ENCODE results near the gene REV3L. TPM values are rescaled to one million over a fixed set of nuclear protein-coding genes. Genes with fewer than 3 reads are reported as not detected.

Gene REV3L
- polyA plus RNA-seq, 1 donor from 2014 or later, result 16.5 TPM

GRCh38 chr6:111437573-111437972, 45.4 kb downstream of the REV3L start:
- peaks cover 7% of the 10 kb centered on the region for H3K36me3 Mint-ChIP-seq
- peaks cover 0 to 8% (median 0%) of the 10 kb centered on the region in 3 donors for H3K9me3 Mint-ChIP-seq
- peaks cover 37 to 42% (median 41%) of the 10 kb centered on the region in 3 donors for H3K4me1 Mint-ChIP-seq
- no peak overlapping the region for H3K4me3 Mint-ChIP-seq
- no peaks in the 10 kb centered on the region for H3K27me3 Mint-ChIP-seq
- H3K27ac Mint-ChIP-seq, result no peak overlapping the region

- peaks cover 4 to 20% (median 5%) of the 10 kb centered on the region in 3 donors for H3K9me3 Mint-ChIP-seq
- H3K4me1 Mint-ChIP-seq, result peaks cover 28 to 48% (median 36%) of the 10 kb centered on the region in 3 donors
- H3K27ac Mint-ChIP-seq, result peak overlapping the region in 1 of 3 donors; percentile 76
- H3K27me3 Mint-ChIP-seq, result no peaks in the 10 kb centered on the region
- no peak overlapping the region for H3K4me3 Mint-ChIP-seq
- peaks cover 23% of the 10 kb centered on the region for H3K36me3 Mint-ChIP-seq
These were observed 50.5 kb downstream of the REV3L start for GRCh38 chr6:111432511-111432910.

- peaks cover 33 to 47% (median 38%) of the 10 kb centered on the region in 3 donors for H3K4me1 Mint-ChIP-seq
- no peak overlapping the region for H3K4me3 Mint-ChIP-seq
- H3K9me3 Mint-ChIP-seq, result peaks cover 4 to 17% (median 5%) of the 10 kb centered on the region in 3 donors
- peak overlapping the region in 1 of 3 donors; percentile 67 for H3K27ac Mint-ChIP-seq
- H3K27me3 Mint-ChIP-seq, result no peaks in the 10 kb centered on the region
- peaks cover 19% of the 10 kb centered on the region for H3K36me3 Mint-ChIP-seq
These were observed 52.2 kb downstream of the REV3L start for GRCh38 chr6:111430605-111431376.

GRCh38 chr6:111429571-111429970, 53.4 kb downstream of the REV3L start:
- peaks cover 18% of the 10 kb centered on the region for H3K36me3 Mint-ChIP-seq
- peaks cover 4 to 12% (median 5%) of the 10 kb centered on the region in 3 donors for H3K9me3 Mint-ChIP-seq
- peak overlapping the region in 1 of 4 donors; percentile 81 for H3K4me3 Mint-ChIP-seq
- H3K4me1 Mint-ChIP-seq, result peaks cover 27 to 42% (median 31%) of the 10 kb centered on the region in 3 donors
- H3K27me3 Mint-ChIP-seq, result no peaks in the 10 kb centered on the region
- peak overlapping the region in 1 of 3 donors; percentile 59 for H3K27ac Mint-ChIP-seq

- Mint-ChIP-seq H3K4me3 (peak overlapping the region in 1 of 4 donors; percentile 29), H3K4me1 (peaks cover 27 to 49% (median 32%) of the 10 kb centered on the region in 3 donors), H3K27ac (no peak overlapping the region), H3K9me3 (peaks cover 4 to 12% (median 5%) of the 10 kb centered on the region in 3 donors), H3K27me3 (no peaks in the 10 kb centered on the region), H3K36me3 (peaks cover 18% of the 10 kb centered on the region)
These were observed 54.2 kb downstream of the REV3L start for GRCh38 chr6:111428811-111429210.

- Mint-ChIP-seq H3K4me3 (no peak overlapping the region), H3K27me3 (peaks cover 3% of the 10 kb centered on the region), H3K27ac (no peak overlapping the region), H3K9me3 (peaks cover 4 to 12% (median 5%) of the 10 kb centered on the region in 3 donors), H3K4me1 (peaks cover 23 to 47% (median 28%) of the 10 kb centered on the region in 3 donors), H3K36me3 (peaks cover 18% of the 10 kb centered on the region)
These were observed 55.5 kb downstream of the REV3L start for GRCh38 chr6:111427341-111428116.

GRCh38 chr6:111423960-111424846, 58.8 kb downstream of the REV3L start:
- H3K4me1 Mint-ChIP-seq, result peaks cover 22 to 40% (median 22%) of the 10 kb centered on the region in 3 donors
- H3K27me3 Mint-ChIP-seq, result peaks cover 3% of the 10 kb centered on the region
- H3K36me3 Mint-ChIP-seq, result peaks cover 13% of the 10 kb centered on the region
- peaks cover 2 to 12% (median 4%) of the 10 kb centered on the region in 3 donors for H3K9me3 Mint-ChIP-seq
- H3K27ac Mint-ChIP-seq, result peak overlapping the region in 1 of 3 donors; percentile 10
- no peak overlapping the region for H3K4me3 Mint-ChIP-seq

- H3K4me1 Mint-ChIP-seq, result peaks cover 20 to 33% (median 21%) of the 10 kb centered on the region in 3 donors
- H3K4me3 Mint-ChIP-seq, result no peak overlapping the region
- peaks cover 0 to 1% (median 0%) of the 10 kb centered on the region in 3 donors for H3K9me3 Mint-ChIP-seq
- peaks cover 5% of the 10 kb centered on the region for H3K36me3 Mint-ChIP-seq
- H3K27me3 Mint-ChIP-seq, result peaks cover 3% of the 10 kb centered on the region
- H3K27ac Mint-ChIP-seq, result no peak overlapping the region
These were observed 59.9 kb downstream of the REV3L start for GRCh38 chr6:111423055-111423633.

GRCh38 chr6:111418971-111419693, 63.9 kb downstream of the REV3L start:
- Mint-ChIP-seq H3K4me3 (no peak overlapping the region), H3K4me1 (peaks cover 15 to 16% (median 15%) of the 10 kb centered on the region in 3 donors), H3K27me3 (peaks cover 3% of the 10 kb centered on the region), H3K9me3 (no peaks in the 10 kb centered on the region), H3K27ac (peak overlapping the region in 1 of 3 donors; percentile 79), H3K36me3 (peaks cover 3% of the 10 kb centered on the region)

GRCh38 chr6:111417946-111418345, 65.1 kb downstream of the REV3L start:
- no peaks in the 10 kb centered on the region for H3K27me3 Mint-ChIP-seq
- peaks cover 3% of the 10 kb centered on the region for H3K36me3 Mint-ChIP-seq
- H3K4me1 Mint-ChIP-seq, result peaks cover 4 to 8% (median 6%) of the 10 kb centered on the region in 3 donors
- no peak overlapping the region for H3K27ac Mint-ChIP-seq
- H3K9me3 Mint-ChIP-seq, result no peaks in the 10 kb centered on the region
- H3K4me3 Mint-ChIP-seq, result no peak overlapping the region

- Mint-ChIP-seq H3K4me3 (peak overlapping the region in 1 of 4 donors; percentile 20), H3K27me3 (no peaks in the 10 kb centered on the region), H3K36me3 (peaks cover 3% of the 10 kb centered on the region), H3K27ac (no peak overlapping the region), H3K9me3 (no peaks in the 10 kb centered on the region), H3K4me1 (peaks cover 4 to 9% (median 9%) of the 10 kb centered on the region in 3 donors)
These were observed 65.8 kb downstream of the REV3L start for GRCh38 chr6:111417181-111417585.

GRCh38 chr6:111416529-111416928, 66.5 kb downstream of the REV3L start:
- Mint-ChIP-seq H3K27me3 (no peaks in the 10 kb centered on the region), H3K27ac (no peak overlapping the region), H3K9me3 (no peaks in the 10 kb centered on the region), H3K4me3 (no peak overlapping the region), H3K4me1 (peaks cover 4 to 12% (median 11%) of the 10 kb centered on the region in 3 donors), H3K36me3 (no peaks in the 10 kb centered on the region)

GRCh38 chr6:111414373-111414772, 68.6 kb downstream of the REV3L start:
- peaks cover 10 to 24% (median 20%) of the 10 kb centered on the region in 3 donors for H3K4me1 Mint-ChIP-seq
- H3K36me3 Mint-ChIP-seq, result no peaks in the 10 kb centered on the region
- no peak overlapping the region for H3K27ac Mint-ChIP-seq
- H3K9me3 Mint-ChIP-seq, result no peaks in the 10 kb centered on the region
- H3K4me3 Mint-ChIP-seq, result no peak overlapping the region
- H3K27me3 Mint-ChIP-seq, result no peaks in the 10 kb centered on the region
